Measurements from ENCODE around the gene PTN.

- TF ChIP-seq EZH2 (IDR thresholded peaks at IDR 0.05; ENCODE audit: insufficient read depth, poor library complexity, severe bottlenecking): no peak
- no peak for TF ChIP-seq EZH2phosphoT487 (IDR thresholded peaks at IDR 0.05; ENCODE audit: insufficient read depth, low read depth)
These were observed at the start of gene PTN for GRCh38 chr7:137343281-137343841.
